ENCODE results near the gene RHBDL2. TPM values are rescaled to one million over a fixed set of nuclear protein-coding genes. Genes with fewer than 3 reads are reported as not detected.
"Not testable (repeated sequence)": the region's sequence is repeated elsewhere in the genome, so short reads cannot be mapped to it uniquely, and the experiment has no call there.

Gene RHBDL2
- total RNA-seq, 1 donor from 2014 or later: 1.1 TPM

DNA sequence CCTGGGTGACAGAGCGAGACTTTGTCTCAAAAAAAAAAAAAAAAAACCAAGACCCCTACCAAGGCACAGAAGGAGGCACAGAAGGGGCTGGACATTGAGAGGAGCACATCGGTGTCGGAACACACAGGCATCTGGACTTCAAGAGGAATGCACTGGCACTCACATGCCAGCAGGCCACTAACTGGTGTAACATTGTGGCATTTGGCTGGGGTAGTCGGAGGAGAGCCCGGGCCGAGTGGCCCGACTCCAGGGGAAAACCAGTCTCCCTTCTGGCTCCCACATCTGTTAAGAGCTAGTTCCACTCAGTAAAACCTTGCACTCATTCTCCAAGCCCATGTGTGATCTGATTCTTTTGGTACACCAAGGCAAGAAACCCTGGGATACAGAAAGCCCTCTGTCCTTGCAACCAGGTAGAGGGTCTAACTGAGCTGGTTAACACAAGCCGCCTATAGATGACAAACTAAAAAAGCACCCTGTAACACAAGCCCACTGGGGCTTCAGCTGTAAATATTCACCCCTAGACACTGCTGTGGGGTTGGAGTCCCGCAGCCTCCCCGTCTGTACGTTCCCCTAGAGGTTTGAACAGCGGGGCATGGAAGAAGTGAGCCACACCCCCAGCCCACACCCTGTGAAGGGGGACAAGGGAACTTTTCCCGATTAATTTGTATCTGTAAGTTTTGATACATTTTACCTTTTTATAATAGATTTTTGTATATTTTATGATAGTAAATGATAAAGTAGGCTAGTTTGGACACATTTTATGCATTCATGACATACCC lies 32.2 kb upstream of the RHBDL2 start:
- Histone ChIP-seq H3K27me3 (no peaks in the 10 kb centered on the region), H3K4me1 (no peaks in the 10 kb centered on the region), H3K4me3 (no peak overlapping the region), H3K9me3 (no peaks in the 10 kb centered on the region), H3K27ac (no peak overlapping the region), H3K36me3 (no peaks in the 10 kb centered on the region)
- intact Hi-C loops (cut with DNase I): no loop called here
- DNase-seq (no peak), ATAC-seq (no peak)
- TF ChIP-seq, protein P1, sequence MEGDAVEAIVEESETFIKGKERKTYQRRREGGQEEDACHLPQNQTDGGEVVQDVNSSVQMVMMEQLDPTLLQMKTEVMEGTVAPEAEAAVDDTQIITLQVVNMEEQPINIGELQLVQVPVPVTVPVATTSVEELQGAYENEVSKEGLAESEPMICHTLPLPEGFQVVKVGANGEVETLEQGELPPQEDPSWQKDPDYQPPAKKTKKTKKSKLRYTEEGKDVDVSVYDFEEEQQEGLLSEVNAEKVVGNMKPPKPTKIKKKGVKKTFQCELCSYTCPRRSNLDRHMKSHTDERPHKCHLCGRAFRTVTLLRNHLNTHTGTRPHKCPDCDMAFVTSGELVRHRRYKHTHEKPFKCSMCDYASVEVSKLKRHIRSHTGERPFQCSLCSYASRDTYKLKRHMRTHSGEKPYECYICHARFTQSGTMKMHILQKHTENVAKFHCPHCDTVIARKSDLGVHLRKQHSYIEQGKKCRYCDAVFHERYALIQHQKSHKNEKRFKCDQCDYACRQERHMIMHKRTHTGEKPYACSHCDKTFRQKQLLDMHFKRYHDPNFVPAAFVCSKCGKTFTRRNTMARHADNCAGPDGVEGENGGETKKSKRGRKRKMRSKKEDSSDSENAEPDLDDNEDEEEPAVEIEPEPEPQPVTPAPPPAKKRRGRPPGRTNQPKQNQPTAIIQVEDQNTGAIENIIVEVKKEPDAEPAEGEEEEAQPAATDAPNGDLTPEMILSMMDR (IDR thresholded peaks at IDR 0.05): no peak

DNA sequence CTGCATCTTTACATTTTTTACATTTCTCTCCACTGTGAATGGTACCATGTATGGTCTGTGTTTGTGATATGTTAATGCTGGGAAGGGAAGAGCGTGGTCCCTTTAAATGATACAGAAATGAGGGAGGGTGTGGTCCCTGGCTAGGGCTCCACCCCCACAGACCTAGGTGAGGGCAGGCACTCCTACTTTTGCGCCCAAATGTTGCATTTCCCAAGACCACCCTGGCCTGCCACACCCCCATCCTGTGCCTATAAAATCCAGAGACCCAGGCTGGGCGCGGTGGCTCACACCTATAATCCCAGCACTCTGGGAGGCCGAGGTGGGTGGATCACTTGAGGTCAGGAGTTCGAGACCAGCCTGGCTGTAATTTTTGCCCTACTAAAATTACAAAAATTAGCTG lies 31.5 kb upstream of the RHBDL2 start:
- ATAC-seq; H3K9me3 ChIP-seq; intact Hi-C loops (cut with DNase I): not testable (repeated sequence)

DNA sequence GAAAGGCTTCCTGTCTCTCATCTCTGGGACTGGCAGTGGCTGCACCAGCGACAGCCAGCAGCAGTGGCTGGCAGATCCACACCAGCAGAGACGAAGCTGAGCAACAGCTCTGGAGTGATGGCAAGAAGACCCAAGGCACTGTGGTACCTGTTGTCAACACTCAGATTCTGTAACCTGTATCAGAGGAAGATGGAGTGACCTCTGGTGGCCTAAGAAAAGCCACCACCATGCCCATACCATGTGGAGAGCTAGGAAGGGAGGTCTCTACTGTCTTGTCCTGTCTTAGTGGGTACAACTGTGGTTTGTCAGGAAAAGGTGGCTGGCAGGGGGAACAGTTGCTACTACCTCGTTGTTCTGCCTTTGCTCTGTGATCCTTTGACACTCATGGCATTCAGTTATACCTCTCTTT lies 22.5 kb upstream of the RHBDL2 start:
- no peak overlapping the region for H3K27ac ChIP-seq
- H3K4me3 ChIP-seq: no peak overlapping the region
- no peaks in the 10 kb centered on the region for H3K9me3 ChIP-seq
- H3K4me1 ChIP-seq: no peaks in the 10 kb centered on the region
- H3K36me3 ChIP-seq: no peaks in the 10 kb centered on the region
- ATAC-seq (peak; percentile 65), DNase-seq (no peak)
- TF ChIP-seq, protein P1 (IDR thresholded peaks at IDR 0.05): peak; percentile 17
- H3K27me3 ChIP-seq: no peaks in the 10 kb centered on the region
- intact Hi-C loops (cut with DNase I): no loop called here

More for the DNA sequence above, 31.5 kb upstream of the RHBDL2 start:
- DNase-seq, H3K4me3 ChIP-seq, H3K27me3 ChIP-seq, H3K4me1 ChIP-seq, H3K27ac ChIP-seq, H3K36me3 ChIP-seq: not testable (repeated sequence)

DNA sequence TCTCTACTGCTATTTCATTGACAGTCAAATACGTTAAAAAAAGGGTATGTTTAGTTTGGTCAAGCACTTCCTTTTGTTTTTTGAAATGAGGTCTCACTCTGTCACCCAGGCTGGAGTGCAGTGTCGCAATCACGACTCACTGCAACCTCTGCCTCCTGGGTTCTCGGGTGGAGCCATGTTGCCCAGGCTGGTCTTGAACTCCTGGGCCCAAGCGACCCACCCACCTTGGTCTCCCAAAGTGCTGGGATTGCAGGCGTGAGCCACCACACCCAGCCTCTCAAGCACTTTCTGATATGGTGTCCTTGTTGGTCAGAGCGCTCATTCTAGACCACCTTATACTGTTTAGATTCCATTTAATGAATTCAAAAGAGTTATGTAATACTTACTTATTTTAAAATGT lies 20.9 kb upstream of the RHBDL2 start:
- H3K4me3 ChIP-seq: no peak overlapping the region

DNA sequence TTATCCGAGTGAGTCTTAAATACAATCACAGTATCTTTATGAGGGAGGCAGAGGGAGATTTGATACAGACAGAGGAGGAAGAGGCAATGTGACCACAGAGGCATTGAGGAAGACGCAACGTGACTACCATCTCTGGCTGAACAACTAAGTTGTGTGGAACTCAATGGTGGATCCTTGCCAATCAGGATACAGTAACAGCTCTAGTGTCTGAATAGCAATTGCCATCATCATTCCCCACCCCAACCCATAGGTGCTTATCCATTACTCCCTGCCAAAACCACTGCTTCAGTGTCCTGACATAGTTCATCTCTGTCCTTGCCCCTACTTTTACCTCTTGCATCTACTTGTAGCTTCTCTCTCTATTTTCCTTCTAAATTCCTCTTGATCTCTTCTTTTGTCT lies 20.5 kb upstream of the RHBDL2 start:
- H3K27ac ChIP-seq: no peak overlapping the region
- DNase-seq (no peak), ATAC-seq (no peak)
- H3K4me1 ChIP-seq: no peaks in the 10 kb centered on the region
- H3K36me3 ChIP-seq: no peaks in the 10 kb centered on the region
- TF ChIP-seq, protein P1 (IDR thresholded peaks at IDR 0.05): no peak
- no peaks in the 10 kb centered on the region for H3K27me3 ChIP-seq
- intact Hi-C loops (cut with DNase I): no loop called here
- no peaks in the 10 kb centered on the region for H3K9me3 ChIP-seq
- no peak overlapping the region for H3K4me3 ChIP-seq

More for the DNA sequence above, 20.9 kb upstream of the RHBDL2 start:
- Histone ChIP-seq H3K9me3 (no peaks in the 10 kb centered on the region), H3K36me3 (no peaks in the 10 kb centered on the region), H3K4me1 (no peaks in the 10 kb centered on the region), H3K27me3 (no peaks in the 10 kb centered on the region), H3K27ac (no peak overlapping the region)
- TF ChIP-seq, protein P1 (IDR thresholded peaks at IDR 0.05): no peak
- intact Hi-C loops (cut with DNase I): no loop called here
- no peak for ATAC-seq
- no peak for DNase-seq

DNA sequence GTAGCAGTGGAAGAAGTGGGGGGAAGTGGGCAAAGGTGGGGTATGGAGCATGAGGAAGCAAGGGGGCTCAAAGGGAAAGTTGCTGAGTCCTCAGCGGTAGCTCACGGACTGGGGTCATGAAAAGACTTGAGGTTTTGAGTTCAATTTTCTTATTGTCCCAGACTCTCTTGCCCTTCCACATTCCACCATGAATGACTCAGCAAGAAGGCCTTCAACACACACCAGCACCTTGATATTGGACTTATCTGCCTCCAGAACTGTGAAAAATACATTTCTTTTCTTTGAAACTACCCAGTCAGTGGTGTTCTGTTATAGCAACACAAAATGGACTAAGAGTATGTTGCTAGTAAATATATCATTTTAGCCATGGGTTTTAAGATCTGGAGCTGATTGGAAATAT lies 17.3 kb upstream of the RHBDL2 start:
- no peak overlapping the region for H3K4me3 ChIP-seq
- intact Hi-C loops (cut with DNase I): no loop called here
- no peaks in the 10 kb centered on the region for H3K27me3 ChIP-seq
- ATAC-seq: no peak
- no peaks in the 10 kb centered on the region for H3K4me1 ChIP-seq
- H3K9me3 ChIP-seq: no peaks in the 10 kb centered on the region
- no peak overlapping the region for H3K27ac ChIP-seq
- TF ChIP-seq, protein P1 (IDR thresholded peaks at IDR 0.05): no peak
- DNase-seq: no peak
- H3K36me3 ChIP-seq: no peaks in the 10 kb centered on the region

Measured in upper lobe of right lung (tissue), 1 donor.